GM21717 (cell line): Measurements from ENCODE around the gene PIH1D1.
"Not testable (repeated sequence)": the region's sequence is repeated elsewhere in the genome, so short reads cannot be mapped to it uniquely, and the experiment has no call there.

Source experiments
- ATAC-seq: cut with Tn5 transposase; IDR thresholded peaks from one replicate; pipeline ENCODE4 v1.9.1; 2021; ENCODE audit warnings: mild to moderate bottlenecking, moderate library complexity; ENCODE audit not compliant: unreplicated experiment

Gene PIH1D1

DNA sequence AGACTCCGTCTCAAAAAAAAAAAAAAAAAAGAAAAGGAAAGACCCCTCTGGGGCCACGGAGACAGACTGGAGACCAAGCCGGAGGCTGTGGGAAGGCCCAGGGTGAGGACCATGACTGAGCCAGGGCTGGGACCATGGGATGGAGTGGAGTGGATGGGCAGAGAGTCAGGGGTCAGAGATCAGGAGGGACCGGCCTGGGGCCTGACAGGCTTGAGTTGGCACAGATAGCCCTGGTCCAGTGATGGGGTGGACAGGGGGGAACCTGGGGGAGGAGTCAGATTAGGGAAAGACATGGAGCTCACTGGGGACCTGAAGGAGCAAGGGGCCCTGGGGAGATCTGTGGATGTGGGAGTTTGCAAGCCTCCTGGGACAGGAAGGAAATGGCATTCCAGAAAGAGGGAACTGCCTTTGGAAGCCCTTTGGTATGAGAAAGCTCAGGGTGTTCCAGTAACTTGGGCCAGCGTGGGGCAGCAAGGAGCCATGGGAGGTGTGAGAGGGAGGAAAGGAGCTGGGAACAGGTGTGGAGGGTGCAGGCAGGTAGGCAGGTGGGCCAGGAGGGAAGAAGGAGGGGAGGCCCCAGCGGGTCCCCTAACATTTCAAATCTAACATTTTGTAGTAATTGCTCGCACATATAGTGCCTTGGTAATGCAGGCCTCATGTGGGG lies 29.5 kb upstream of the PIH1D1 start:
- ATAC-seq: no peak

DNA sequence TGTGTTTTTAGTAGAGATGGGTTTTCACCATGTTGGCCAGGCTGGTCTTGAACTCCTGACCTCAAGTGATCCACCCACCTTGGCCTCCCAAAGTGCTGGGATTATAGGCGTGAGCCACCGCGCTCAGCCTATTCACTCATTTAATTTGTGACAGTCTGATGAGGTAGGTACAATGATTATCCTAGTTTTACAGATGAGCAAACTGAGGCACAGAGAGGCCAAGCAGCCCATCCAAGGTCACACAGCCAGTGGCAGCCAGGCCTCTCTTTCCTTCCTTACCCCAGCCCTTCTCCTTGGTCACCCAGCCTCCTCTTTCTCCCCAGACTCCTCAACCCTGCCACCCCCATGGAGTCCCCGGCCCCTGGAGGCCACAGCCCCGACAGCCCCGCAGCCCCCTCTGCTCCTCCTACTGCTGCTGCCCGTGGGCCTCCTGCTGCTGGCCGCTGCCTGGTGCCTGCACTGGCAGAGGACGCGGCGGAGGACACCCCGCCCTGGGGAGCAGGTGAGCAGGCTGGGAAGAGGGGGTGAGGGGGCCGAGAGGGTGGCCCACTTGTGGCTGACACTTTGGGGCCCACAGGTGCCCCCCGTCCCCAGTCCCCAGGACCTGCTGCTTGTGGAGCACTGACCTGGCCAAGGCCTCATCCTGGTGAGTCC lies 28.5 kb upstream of the PIH1D1 start:
- ATAC-seq: no peak

DNA sequence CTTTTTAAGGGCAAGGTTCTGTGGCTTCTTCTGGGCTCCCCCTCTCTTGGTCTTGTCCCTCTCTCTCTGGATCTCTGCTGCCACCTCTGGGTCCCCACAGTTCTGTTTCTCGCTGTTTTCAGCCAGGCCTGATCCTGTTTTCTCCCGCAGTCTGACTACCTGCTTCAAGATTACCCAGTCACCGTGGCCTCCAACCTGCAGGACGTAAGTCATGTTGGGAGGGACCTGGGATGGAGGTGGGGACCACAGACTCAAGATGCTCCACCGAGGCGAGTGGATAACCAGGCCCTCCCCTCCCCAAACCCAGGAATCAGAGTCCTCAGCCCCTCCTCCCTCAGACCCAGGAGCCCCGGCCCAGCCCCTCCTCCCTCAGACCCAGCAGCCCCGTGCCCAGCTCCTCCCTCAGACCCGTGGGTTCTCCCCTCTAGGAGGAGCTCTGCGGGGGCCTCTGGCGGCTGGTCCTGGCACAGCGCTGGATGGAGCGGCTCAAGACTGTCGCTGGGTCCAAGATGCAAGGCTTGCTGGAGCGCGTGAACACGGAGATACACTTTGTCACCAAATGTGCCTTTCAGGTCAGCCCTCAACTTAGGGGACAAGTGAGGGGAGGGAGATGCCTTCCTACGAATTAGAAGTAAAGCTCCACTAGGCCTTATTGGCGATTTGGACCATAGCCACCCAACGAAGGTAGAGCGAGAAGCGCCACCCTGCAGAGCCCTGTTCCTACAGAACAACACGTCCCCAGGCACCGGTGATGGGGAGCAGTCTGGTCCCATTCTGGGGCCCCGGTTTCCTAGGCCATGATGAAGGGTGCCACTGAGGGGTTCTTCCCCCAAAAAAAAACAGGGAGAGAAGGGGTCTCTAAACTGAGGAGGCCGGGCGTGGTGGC lies 24.6 kb upstream of the PIH1D1 start:
- ATAC-seq: no peak

DNA sequence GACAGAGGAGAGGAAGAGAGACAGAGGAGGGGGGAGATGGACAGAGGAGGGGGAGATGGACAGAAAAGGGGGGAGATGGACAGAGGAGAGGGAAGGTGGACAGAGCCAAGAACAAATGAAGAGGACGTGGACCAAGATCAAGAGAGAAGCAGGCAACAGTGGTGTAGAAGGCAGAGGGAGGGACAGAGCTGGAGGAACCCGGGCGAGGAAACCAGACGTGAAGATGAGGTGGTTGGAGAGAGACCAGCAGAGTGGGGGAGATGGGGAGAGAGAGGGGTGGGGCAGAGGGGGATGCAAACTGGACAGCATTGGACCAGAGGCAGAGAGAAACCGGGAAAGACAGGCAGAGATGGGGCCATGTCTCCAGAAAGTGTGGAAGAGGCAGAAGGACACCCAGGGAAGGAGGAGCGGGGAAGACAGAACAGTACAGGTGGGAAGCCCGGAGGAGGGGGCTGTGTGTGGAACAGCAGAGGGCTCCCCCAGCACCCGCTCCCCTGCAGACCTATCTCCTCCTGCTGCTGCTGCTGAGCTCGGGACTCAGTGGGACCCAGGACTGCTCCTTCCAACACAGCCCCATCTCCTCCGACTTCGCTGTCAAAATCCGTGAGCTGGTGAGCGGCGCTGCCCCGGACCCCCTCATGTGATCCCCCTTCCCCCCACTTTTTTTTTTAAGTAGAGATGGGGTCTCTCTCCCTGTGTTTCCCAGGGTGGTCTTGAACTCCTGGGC lies 23.7 kb upstream of the PIH1D1 start:
- no peak for ATAC-seq

DNA sequence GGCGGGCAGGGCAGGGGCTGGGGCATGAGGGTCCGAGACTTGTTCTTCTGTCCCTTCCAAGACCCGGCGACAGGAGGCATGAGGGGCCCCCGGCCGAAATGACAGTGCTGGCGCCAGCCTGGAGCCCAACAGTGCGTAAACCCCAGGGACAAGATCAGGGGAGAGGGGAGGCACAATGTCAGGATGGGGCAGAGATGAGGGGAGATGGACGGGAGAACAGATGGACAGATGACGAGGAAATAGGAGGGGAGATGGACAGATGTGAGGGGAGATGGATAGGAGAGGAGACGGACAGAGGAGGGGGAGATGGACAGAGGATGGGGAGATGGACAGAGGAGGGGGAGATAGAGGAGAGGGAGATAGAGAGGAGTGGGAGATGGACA lies 22.9 kb upstream of the PIH1D1 start:
- no peak for ATAC-seq

DNA sequence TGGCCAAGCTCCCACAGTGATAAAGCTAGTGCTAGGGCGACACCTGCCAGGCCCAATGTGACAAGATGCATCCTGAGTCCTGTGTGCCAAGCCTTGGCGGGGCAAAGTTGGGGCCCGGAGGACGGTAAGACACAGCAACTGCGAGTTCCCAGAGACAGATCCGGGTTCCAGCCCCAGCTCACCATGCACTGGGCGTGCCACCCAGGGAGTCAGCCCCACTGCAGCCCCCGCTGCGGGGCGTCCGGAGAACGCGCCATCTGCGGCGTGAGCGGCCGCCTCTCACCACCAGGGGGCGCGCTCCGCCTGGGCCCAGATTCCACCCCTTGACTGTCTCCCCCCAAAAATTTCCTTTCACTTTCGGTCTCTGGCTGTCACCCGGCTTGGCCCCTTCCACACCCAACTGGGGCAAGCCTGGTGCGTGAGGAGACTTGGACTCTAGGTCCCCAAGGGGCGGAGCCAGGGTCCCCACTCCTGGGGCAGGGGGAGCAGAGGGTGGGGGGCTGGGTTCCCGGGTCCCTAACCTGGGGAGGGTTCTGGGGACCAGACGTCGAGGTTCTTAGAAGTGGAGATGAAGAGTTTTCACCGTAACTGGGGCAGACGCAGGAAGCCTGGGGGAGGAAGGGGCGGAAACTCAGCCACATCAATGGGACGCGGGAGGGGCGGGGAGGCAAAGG lies 22.4 kb upstream of the PIH1D1 start, which contains the start of gene FLT3LG:
Gene FLT3LG, plus strand, starts transcription at position 348 of the 674 bp plus-strand sequence. CDS start 425 bp downstream, outside the sequence.
- ATAC-seq: peak; percentile 48

DNA sequence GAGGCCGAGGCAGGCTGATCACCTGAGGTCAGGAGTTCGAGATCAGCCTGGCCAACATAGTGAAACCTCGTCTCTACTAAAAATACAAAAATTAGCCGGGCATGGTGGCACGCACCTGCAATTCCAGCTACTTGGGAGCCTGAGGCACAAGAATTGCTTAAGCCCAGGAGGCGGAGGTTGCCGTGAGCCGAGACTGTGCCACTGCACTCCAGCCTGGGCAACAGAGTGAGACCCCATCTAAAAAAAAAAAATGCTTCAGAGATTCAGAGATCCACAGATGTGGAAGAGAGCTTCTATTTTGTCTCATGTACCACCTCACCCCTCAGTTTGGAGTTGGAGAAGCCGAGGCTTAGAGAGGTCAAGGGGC lies 21.9 kb upstream of the PIH1D1 start:
- ATAC-seq: not testable (repeated sequence)

DNA sequence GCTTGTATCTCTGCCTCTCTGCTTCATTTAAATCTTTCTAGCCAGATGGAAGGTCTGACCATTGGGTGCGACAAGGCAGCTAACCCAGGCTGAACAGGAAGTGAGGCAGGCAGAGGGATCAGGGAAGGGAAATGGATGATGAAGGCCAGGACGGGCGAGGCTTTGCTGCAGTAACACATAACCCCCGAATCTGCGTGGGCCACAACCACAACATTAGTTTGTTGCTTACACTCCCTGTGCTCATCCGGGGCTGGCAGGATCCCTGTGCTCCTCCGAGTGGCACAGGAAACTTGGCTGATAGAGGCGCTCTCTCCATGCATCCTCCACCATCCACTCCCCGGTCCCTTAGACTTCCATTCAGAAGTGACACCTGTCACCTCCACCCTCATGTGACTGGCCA lies 21.3 kb upstream of the PIH1D1 start:
- no peak for ATAC-seq

DNA sequence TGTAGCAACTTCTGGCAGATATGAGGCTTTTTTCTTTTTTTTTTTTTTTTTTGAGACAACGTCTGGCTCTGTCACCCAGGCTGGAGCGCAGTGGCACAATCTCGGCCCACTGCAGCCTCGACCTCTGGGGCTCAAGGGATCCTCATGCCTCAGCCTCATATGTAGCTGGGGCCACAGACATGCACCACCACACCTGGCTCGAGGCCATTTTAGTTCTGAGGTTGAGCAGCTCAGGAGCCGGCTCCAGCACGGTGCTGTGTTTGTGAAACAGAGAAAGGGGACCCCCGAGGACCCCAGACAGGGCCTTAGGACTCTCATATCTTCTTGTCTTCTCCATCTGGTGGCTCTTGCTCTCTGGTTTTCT lies 19.0 kb upstream of the PIH1D1 start:
- no peak for ATAC-seq

DNA sequence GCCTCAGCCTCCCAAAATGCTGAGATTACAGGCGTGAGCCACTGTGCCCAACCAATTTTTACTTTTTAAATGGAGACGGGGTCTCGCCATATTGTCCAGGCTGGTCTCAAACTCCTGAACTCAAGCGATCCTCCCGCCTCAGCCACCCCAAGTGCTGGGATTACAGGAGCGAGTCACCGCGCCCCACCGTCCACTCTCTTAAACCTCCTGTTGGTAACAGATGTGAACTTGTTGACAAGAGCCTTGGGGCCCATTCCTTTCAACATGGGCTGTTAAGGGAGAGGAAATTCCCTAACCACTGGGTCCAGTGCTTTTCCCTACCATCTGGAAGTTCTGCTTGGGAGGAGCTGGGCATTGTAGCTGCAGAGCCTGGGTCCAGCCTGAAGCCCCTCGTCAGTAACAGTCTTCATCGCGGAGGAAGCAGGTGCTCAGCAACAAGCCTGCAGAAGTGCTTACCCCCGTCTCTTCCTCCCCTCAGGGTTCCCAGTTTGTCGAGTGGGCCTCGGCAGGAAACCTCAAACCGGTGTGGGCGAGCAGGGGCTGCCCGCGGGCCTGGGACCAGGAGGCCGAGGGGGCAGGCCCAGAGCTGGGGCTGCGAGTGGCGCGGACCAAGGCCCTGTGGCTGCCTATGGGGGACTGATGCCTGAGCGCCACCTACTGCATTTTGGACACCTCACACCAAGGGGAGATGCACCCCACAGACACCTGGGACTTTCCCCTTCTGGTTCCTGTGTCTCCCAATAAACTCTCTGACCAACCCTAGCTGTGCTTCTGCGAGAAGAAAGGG lies 18.4 kb upstream of the PIH1D1 start:
- ATAC-seq: peak; percentile 45

DNA sequence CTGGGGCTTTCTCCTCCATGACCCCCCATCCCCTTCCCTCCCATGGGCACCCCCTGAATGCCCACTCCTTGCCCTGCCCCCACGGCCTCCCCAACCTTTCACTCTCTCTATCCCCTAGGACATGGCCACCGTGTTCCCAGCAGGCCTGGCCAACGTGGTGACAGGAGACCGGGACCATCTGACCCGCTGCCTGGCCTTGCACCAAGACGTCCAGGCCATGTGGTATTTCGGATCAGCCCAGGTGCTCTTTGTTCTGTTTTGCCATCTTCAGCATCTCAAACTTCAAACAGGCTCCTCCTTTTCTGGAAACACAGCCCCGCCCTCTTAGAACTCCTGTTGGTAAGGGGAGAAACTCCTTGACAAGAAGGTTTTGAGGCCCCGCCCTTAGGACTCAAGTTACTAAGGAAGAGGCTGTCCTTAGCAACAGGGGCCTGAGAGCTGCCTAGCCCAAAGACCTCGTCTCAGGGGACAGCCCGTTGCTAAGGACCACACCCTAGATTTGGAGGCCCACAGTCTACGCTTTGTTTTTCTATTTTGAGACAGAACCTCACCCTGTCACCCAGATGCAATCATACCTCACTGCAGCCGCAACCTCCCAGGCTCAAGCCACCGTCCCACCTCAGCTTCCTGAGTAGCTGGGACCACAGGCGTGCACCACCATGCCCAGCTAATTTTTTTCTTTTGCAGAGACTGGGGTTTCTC lies 17.3 kb upstream of the PIH1D1 start:
- peak; percentile 47 for ATAC-seq

DNA sequence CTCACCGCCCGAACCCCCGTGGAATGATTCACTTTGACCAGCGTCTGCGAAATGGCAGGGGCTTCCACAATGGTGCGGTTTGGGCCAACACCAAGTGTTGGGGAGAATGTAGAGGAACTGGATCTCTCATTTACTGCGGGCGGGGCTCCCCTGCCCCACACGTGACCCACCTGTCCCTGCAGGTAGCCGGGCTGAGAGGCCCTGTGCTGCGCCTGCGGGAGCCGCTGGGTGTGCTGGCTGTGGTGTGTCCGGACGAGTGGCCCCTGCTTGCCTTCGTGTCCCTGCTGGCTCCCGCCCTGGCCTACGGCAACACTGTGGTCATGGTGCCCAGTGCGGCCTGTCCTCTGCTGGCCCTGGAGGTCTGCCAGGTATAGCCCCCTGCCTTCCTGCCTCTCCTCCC lies 16.6 kb upstream of the PIH1D1 start:
- no peak for ATAC-seq

DNA sequence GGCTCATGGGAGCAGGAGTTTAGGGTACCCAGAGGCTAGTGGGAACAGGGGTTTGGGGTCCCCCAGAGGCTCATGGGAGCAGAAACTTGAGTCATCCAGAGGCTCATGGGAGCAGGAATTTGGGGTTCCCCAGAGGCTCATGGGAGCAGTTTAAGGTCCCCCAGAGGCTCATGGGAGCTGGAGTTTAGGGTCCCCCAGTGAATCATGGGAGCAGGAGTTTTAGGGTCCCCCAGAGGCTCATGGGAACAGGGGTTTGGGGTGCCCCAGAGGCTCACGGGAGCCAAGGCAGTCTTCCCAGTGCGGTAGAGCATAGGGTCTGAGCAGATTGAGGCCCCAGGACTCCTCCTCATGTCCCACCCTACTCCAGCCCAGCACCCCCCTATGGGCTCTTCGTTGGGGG lies 13.8 kb upstream of the PIH1D1 start:
- no peak for ATAC-seq

DNA sequence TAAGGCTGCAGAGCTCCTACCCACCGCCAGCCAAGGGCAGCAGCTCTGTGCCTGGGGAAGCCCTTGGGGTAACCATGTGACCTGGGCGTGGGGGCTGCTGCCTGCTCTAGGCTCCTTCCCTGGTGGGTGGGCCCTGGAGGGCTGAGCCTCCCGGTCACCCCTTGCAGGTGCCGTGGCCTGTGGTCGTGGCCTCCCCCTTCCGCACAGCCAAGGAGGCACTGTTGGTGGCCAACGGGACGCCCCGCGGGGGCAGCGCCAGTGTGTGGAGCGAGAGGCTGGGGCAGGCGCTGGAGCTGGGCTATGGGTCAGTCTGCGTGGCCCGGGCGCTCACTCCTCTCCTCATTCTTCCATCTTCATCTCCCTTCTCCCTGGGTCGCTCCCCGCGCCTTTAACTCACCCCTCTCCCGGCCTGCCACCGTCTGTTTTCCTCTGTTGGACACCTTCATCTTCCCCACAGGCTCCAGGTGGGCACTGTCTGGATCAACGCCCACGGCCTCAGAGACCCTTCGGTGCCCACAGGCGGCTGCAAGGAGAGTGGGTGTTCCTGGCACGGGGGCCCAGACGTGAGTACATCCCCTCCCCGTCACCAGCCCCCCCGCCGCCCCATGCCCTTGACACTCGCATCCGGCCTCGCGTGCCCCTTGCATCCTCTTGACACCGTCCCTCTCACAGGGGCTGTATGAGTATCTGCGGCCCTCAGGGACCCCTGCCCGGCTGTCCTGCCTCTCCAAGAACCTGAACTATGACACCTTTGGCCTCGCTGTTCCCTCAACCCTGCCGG lies 12.5 kb upstream of the PIH1D1 start:
- no peak for ATAC-seq

DNA sequence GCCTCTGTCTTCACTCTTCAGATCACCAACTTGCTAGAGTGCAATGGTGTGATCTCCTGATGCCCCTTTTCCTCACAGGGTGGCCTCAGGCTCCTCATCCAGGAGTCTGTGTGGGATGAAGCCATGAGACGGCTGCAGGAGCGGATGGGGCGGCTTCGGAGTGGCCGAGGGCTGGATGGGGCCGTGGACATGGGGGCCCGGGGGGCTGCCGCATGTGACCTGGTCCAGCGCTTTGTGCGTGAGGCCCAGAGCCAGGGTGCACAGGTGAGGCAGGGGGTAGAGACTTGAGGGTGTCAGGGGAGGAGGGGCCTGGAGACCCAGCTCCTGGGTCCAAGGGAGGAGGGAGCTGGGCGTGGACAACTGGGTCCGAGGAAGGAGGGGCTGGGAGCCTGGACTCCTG lies 10.9 kb upstream of the PIH1D1 start:
- ATAC-seq: no peak

DNA sequence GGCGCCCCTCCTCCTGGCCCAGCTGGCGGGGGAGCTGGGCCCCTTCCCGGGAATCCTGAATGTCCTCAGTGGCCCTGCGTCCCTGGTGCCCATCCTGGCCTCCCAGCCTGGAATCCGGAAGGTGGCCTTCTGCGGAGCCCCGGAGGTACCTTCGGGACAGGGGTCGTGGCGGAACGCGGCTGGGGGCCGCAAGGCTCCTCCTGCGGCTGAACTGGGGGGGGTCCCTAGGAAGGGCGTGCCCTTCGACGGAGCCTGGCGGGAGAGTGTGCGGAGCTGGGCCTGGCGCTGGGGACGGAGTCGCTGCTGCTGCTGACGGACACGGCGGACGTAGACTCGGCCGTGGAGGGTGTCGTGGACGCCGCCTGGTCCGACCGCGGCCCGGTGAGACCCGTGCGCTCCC lies 10.0 kb upstream of the PIH1D1 start:
- ATAC-seq: no peak

DNA sequence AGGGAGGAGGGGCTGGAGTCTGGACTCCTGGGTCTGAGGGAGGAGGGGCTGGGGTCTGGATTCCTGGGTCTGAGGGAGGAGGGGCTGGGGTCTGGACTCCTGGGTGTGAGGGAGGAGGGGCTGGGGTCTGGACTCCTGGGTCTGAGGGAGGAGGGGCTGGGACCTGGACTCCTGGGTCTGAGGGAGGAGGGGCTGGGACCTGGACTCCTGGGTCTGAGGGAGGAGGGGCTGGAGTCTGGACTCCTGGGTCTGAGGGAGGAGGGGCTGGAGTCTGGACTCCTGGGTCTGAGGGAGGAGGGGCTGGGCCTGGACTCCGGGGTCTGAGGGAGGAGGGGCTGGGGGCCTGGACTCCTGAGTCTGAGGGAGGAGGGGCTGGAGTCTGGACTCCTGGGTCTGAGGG lies 9.5 kb upstream of the PIH1D1 start:
- ATAC-seq: not testable (repeated sequence)

DNA sequence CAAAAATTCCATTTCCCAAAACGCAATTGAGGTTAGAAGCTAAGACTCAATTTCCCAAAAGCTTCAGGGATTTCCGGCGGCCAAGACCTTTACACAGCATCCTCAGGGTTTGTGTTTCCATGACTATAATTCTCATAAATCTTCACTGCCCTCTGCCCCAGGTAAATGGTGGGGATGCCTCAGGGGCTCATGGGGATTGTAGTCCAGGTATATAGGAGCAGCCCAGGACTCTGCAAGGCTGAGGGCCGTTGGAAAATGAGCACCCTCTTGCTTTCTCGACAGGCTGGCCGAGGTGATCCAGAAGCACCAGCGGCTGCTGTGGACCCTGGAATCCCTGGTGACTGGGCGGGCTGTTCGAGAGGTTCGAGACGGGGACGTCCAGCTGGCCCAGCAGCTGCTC lies 7.8 kb upstream of the PIH1D1 start:
- ATAC-seq: no peak

DNA sequence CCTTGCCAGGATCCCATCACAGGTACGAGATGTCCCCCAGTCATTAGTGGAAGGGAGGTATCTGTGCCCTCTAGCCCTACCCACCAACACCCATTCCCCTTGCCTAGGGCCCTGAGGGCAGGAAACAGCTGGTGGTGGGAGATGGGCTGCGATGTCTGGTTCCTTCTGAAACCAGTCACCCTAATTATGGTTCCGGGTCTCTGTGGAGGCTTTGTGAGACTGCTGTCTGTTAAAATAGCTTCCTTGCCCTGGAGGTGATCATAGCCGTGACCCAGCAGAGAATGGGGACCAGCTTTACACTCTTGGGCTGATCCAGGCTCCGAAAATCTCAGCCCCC lies 6.9 kb upstream of the PIH1D1 start:
- no peak for ATAC-seq
